Fibroblast of pulmonary artery (primary cell): ENCODE results near the gene SPAG5.

Source experiments
- DNase-seq: peaks from one replicate; pipeline ENCODE4 v3.0.0-alpha.2; 2010; ENCODE audit warnings: low read depth
- H3K4me3 ChIP-seq: replicated peaks from 2 replicates; pipeline ENCODE4 v1.5.1; 2011; ENCODE audit warnings: low read depth, mild to moderate bottlenecking, control low read depth, low read length, moderate library complexity
- TF ChIP-seq, protein P1 (sequence below): IDR thresholded peaks from 2 replicates; pipeline ENCODE4 v1.5.1; 2011; ENCODE audit warnings: mild to moderate bottlenecking, control low read depth, low read length, inconsistent platforms; ENCODE audit errors: missing control alignments

The SPAG5 gene, protein sequence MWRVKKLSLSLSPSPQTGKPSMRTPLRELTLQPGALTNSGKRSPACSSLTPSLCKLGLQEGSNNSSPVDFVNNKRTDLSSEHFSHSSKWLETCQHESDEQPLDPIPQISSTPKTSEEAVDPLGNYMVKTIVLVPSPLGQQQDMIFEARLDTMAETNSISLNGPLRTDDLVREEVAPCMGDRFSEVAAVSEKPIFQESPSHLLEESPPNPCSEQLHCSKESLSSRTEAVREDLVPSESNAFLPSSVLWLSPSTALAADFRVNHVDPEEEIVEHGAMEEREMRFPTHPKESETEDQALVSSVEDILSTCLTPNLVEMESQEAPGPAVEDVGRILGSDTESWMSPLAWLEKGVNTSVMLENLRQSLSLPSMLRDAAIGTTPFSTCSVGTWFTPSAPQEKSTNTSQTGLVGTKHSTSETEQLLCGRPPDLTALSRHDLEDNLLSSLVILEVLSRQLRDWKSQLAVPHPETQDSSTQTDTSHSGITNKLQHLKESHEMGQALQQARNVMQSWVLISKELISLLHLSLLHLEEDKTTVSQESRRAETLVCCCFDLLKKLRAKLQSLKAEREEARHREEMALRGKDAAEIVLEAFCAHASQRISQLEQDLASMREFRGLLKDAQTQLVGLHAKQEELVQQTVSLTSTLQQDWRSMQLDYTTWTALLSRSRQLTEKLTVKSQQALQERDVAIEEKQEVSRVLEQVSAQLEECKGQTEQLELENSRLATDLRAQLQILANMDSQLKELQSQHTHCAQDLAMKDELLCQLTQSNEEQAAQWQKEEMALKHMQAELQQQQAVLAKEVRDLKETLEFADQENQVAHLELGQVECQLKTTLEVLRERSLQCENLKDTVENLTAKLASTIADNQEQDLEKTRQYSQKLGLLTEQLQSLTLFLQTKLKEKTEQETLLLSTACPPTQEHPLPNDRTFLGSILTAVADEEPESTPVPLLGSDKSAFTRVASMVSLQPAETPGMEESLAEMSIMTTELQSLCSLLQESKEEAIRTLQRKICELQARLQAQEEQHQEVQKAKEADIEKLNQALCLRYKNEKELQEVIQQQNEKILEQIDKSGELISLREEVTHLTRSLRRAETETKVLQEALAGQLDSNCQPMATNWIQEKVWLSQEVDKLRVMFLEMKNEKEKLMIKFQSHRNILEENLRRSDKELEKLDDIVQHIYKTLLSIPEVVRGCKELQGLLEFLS

DNA sequence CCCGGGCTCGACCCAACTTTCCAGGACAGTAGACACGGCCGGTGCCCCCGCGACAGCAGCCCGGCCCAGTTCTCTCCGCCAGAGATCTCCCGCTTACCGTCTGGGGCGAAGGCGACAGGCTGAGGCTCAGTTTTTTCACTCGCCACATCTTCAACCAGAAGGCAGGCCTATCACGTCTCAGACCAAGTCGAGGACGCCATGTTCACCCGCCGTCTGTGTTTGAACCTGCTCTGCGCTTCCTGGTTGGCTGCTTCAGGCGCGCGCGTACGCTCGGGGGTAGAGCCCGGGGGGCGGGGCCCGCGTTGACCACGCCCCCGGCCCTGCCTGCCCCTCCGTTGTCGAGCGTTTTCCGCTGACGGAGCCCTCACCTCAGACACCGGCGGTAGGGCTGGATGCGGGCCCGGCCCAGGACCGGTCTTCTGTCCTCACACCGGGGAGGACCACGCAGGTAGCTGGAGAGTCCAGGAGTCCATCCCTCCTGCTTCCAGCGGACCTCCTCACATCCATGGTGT, at the start of gene SPAG5:
Gene SPAG5 (minus strand): TSS at position 227 of the 512 bp plus-strand sequence. CDS start 79 bp downstream, at position 148.
- H3K4me3 ChIP-seq: peak within 1 kb of the TSS; percentile 72
- TF ChIP-seq, protein P1, sequence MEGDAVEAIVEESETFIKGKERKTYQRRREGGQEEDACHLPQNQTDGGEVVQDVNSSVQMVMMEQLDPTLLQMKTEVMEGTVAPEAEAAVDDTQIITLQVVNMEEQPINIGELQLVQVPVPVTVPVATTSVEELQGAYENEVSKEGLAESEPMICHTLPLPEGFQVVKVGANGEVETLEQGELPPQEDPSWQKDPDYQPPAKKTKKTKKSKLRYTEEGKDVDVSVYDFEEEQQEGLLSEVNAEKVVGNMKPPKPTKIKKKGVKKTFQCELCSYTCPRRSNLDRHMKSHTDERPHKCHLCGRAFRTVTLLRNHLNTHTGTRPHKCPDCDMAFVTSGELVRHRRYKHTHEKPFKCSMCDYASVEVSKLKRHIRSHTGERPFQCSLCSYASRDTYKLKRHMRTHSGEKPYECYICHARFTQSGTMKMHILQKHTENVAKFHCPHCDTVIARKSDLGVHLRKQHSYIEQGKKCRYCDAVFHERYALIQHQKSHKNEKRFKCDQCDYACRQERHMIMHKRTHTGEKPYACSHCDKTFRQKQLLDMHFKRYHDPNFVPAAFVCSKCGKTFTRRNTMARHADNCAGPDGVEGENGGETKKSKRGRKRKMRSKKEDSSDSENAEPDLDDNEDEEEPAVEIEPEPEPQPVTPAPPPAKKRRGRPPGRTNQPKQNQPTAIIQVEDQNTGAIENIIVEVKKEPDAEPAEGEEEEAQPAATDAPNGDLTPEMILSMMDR: no peak
- peak; percentile 90 for DNase-seq

DNA sequence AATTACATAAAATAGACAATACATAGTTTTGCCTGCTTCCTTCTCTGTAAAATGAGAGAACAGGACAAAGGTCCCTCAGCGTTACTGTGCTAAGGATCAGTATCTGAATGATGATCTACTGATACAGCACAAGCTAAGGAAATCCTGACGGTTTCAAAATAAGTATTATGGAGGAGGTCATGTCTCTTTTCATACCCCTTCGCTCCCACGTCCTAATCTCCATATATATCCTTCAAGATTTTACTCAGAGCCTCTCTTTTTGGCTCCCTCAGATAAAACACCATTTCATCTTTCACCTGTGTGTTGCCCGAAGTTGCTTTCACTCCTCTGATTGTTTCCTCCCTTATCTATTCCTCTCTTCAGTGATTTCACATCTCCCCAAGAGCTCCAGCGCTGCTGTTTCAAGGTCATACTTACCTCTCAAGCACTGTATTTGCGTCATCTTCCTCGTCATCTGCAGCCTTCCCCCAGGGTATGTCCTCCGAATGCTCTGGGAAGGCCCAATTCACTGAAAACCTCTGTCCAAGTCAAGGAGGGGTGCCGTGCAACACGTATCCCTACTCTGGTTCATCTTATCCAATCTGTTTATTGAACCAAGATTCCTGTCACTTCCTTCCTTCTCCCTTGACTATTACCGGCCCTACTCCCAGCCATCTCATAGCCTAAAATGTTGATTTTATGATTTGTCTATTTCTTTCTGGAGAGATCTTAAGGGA, 47.4 kb upstream of the SPAG5 start:
- TF ChIP-seq, protein P1: no peak
- no peak for DNase-seq
- no peak overlapping the region for H3K4me3 ChIP-seq

DNA sequence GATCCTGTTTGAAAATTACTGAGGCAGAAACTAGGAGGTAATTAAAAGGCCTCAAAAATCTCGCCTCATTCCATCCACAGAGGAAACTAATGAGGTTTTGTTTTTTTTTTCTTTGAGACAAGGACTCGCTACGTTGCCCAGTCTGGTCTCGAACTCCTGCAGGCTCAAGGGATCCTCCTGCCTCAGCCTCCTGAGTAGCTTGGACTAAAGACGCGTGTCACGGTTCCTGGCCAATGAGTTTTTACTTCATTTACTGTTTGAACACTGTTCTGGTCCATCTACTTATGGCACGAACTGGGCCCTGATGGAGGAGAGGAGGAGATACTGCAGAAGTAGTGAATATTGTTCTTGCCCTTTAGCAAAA, 46.7 kb upstream of the SPAG5 start:
- no peak for DNase-seq
- peak overlapping the region; percentile 69 for H3K4me3 ChIP-seq
- TF ChIP-seq, protein P1: no peak

DNA sequence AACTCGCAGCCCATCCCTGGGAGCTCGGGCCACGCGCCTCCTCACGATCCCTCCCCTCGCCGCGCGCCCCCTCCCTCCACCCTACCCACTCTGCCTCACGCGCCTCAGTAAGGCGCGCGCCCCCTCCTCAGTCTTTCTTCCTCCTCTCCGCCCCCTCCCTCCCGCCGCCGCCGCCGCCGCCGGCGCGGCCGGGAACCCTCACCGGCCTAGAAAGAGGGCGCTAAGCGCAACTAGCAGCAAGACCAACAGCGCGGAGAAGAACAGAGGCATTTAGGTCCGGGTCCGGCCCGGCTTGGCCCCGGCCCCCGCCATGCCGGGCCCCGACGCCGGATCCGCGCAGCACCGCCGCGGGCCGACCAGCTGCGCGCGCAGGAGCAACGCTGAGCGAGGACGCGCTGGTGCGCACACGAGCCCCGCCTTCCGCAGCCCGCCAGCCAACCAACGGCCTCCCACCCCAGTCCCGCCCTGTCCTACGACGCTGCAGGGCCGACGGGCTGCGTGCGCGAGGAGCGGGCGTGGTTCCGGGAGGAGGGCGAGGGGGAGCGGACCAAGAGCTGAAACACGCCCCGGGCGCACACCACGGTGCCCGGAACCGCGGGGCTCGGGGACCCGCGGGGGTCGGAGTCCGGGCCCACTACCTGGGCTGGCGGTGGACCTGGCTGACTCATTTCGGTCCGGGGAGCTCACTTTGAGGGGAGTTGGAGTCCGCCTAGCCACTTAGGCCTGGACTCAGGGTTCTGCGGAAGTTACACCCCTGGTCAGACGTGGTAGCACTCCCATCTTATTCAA, 46.2 kb upstream of the SPAG5 start, which contains the start of gene BLTP2:
Gene BLTP2 (minus strand): TSS at position 372 of the 789 bp plus-strand sequence. CDS start 102 bp downstream, at position 270.
- H3K4me3 ChIP-seq: peak within 1 kb of the TSS; percentile 75
- peak; percentile 95 for DNase-seq
- TF ChIP-seq, protein P1: no peak

DNA sequence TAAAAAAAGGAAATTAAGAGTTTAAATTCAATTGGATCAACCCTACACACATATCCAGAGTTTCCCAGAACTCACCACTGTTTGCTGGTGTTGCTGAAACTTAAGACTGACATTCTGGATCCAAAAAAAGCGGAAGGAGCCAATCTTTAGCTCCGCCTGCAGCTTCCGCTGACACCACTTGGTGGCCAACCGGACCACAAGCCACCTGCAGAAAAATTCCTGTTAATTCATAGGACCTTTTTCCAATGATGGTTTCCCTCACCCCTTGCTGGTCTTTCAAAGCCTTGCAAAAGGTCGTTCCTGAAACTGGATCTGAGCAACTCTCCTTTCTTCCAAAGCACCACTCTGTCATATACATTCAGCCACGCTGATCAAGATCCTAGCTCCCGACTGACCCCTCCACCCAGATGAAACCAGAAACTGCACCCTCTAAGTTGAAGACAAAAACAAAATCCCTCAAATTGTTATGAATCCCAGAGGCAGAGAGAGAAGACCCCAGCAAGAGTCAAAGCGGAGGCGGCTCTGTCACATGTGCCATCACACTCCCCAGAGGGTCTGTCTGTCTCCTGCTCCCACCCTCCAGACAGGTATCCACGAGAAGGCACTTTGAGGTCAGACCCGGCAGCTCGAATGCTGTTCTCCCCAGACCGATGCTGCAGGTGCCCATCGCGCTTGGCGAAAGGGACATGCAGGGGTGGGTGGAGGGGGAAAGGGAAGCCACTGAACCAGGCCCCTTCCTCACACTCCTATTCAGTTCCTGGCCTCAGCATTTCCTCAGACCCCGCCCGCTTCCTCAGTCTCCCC, 45.4 kb upstream of the SPAG5 start:
- peak; percentile 64 for DNase-seq
- H3K4me3 ChIP-seq: peak overlapping the region; percentile 75
- TF ChIP-seq, protein P1: peak; percentile 46
